Right lobe of liver (tissue), 6 donors: ENCODE results near the gene RNF11. TPM values are rescaled to one million over a fixed set of nuclear protein-coding genes. Genes with fewer than 3 reads are reported as not detected.

Experiments
- ATAC-seq, 4 donors: fragments of 200-7000 bp; cut with Tn5 transposase; one replicate each; pipeline ENCODE4 v1.9.1; 2020; ENCODE audit warnings: mild to moderate bottlenecking in 4 of 4, moderate library complexity in 4 of 4
- DNase-seq, 3 donors: peaks; one replicate each; pipeline ENCODE4 v3.0.0-alpha.2; 2020
- H3K27ac ChIP-seq, 3 donors: fragments of 200-600 bp; one replicate each; pipeline ENCODE4 v1.8.0; 2022
- H3K27me3 ChIP-seq, 2 donors: fragments of 200-600 bp; one replicate each; pipeline ENCODE4 v1.8.0; 2022
- H3K36me3 ChIP-seq, 4 donors: fragments of 200-600 bp; sonication (generic) in 1 of 4; one replicate each; pipeline versions ENCODE4 v1.5.1 to v1.8.0; 2017 to 2022; ENCODE audit warnings: control low read depth in 1 of 4
- H3K4me1 ChIP-seq, 4 donors: fragments of 200-600 bp; sonication (generic) in 1 of 4; one replicate each; pipeline versions ENCODE4 v1.5.1 to v1.8.0; 2017 to 2022; ENCODE audit warnings: control low read depth in 1 of 4
- H3K4me3 ChIP-seq, 3 donors: fragments of 200-600 bp; one replicate each; pipeline ENCODE4 v1.8.0; 2022
- H3K9me3 ChIP-seq, 4 donors: fragments of 200-600 bp; sonication (generic) in 1 of 4; one replicate each; pipeline versions ENCODE4 v1.5.1 to v1.8.0; 2017 to 2022; ENCODE audit warnings: control low read depth in 1 of 4
- CTCF ChIP-seq, 4 donors: fragments of 200-600 bp in 3 of 4; fragments of 450-650 bp in 1 of 4; IDR thresholded peaks; one replicate each; pipeline versions ENCODE4 v1.5.1 to v1.8.0; 2016 to 2022; ENCODE audit warnings: antibody characterized with exemption in 4 of 4, mild to moderate bottlenecking in 2 of 4
- POLR2A ChIP-seq: fragments of 450-650 bp; IDR thresholded peaks from one replicate; pipeline ENCODE4 v1.6.1; 2017; ENCODE audit warnings: antibody characterized with exemption, mild to moderate bottlenecking
- WGBS: methylation state at CpG from one replicate; pipeline ENCODE4 v1.1.6; 2018; ENCODE audit warnings: low coverage, low lambda C conversion rate; ENCODE audit not compliant: insufficient coverage; ENCODE audit errors: missing lambda C conversion rate; 5-methylcytosine and 5-hydroxymethylcytosine counted together
- intact Hi-C, 2 donors: fragments of 100-400 bp; cut with DNase I; formaldehyde crosslinking; loops; one replicate each; pipeline versions ENCODE4 v1.11.2 to v1.14.1; 2022
- total RNA-seq, 6 experiments: library from RNA; depleted of rRNA in 2 of 6; stranded (reverse); fragments of >200 nt in 2 of 6; fragmentation: NEBNext Ultra II Directional in 3 of 6; extraction: Animal tissue kit (Norgen Biotek cat#: 25700) in 3 of 6; gene quantifications; one replicate each; pipeline versions ENCODE4 v1.1.0 to v1.2.4, GENCODE V29; 2016 to 2023
- donor health status: DM: no; HTN: yes; CAD: no.
- donor health status: DM: no; HTN: no; CAD: no.
- donor health status: DM: no; HTN: no; CAD: no.
- donor health status: DM: no; HTN: yes; CAD: no.
- donor health status: DM: no; HTN: yes; CAD: no.

RNF11 gene
- total RNA-seq, 6 experiments from 2014 or later = 35.1 to 60.1 (median 50.0) TPM

GRCh38 chr1:51192213-51192843, 43.7 kb upstream of the RNF11 start:
- H3K4me1 ChIP-seq = no peaks in the 10 kb centered on the region
- H3K36me3 ChIP-seq = no peaks in the 10 kb centered on the region
- 32% methylated on average over 3 of the region's 3 CpGs for WGBS
- no peak overlapping the region for H3K27ac ChIP-seq
- peak in 2 of 3 donors; percentile 38 to 55 for DNase-seq
- H3K4me3 ChIP-seq = no peak overlapping the region
- peak; percentile 61 to 88 (median 82) for TF ChIP-seq CTCF (IDR thresholded peaks at IDR 0.05)
- TF ChIP-seq POLR2A = no peak
- no peaks in the 10 kb centered on the region for H3K9me3 ChIP-seq
- intact Hi-C loops = loop anchor here in 1 of 2 donors (10.0 kb wide), 1 partner anchor 102 kb away; no protein-coding TSS in a partner anchor
- ATAC-seq = peak; percentile 73 to 82 (median 79)
- no peaks in the 10 kb centered on the region for H3K27me3 ChIP-seq

GRCh38 chr1:51193564-51193963, 42.5 kb upstream of the RNF11 start:
- H3K4me3 ChIP-seq = no peak overlapping the region
- TF ChIP-seq POLR2A (no peak), CTCF (IDR thresholded peaks at IDR 0.05) (no peak)
- intact Hi-C loops = loop anchor here in 1 of 2 donors (10.0 kb wide), 1 partner anchor 101 kb away; no protein-coding TSS in a partner anchor
- no peak for ATAC-seq
- DNase-seq = no peak
- no peaks in the 10 kb centered on the region for H3K9me3 ChIP-seq
- H3K27ac ChIP-seq = no peak overlapping the region
- no peaks in the 10 kb centered on the region for H3K36me3 ChIP-seq
- H3K4me1 ChIP-seq = no peaks in the 10 kb centered on the region
- no peaks in the 10 kb centered on the region for H3K27me3 ChIP-seq

GRCh38 chr1:51203121-51203873, 32.8 kb upstream of the RNF11 start:
- Histone ChIP-seq H3K36me3 (no peaks in the 10 kb centered on the region), H3K27me3 (no peaks in the 10 kb centered on the region), H3K27ac (no peak overlapping the region), H3K9me3 (no peaks in the 10 kb centered on the region), H3K4me3 (no peak overlapping the region), H3K4me1 (no peaks in the 10 kb centered on the region)
- WGBS = 81% methylated on average over 3 of the region's 3 CpGs
- no peak for TF ChIP-seq CTCF (IDR thresholded peaks at IDR 0.05)
- no peak for TF ChIP-seq POLR2A
- DNase-seq (no peak), ATAC-seq (no peak)
- intact Hi-C loops = no loop called here

- ATAC-seq (no peak), DNase-seq (no peak)
- Histone ChIP-seq H3K4me3 (no peak overlapping the region), H3K9me3 (no peaks in the 10 kb centered on the region), H3K27me3 (no peaks in the 10 kb centered on the region), H3K27ac (no peak overlapping the region), H3K36me3 (no peaks in the 10 kb centered on the region), H3K4me1 (no peaks in the 10 kb centered on the region)
- TF ChIP-seq POLR2A = no peak
- TF ChIP-seq CTCF (IDR thresholded peaks at IDR 0.05) = no peak
- intact Hi-C loops = no loop called here
- WGBS = 97% methylated on average over 6 of the region's 6 CpGs
Measured at GRCh38 chr1:51203874-51204245, 32.2 kb upstream of the RNF11 start.
